GM19452 (cell line): Measurements from ENCODE around the gene GALNT17.

Source experiments
- ATAC-seq: cut with Tn5 transposase; IDR thresholded peaks from one replicate; pipeline ENCODE4 v1.9.1; 2021; ENCODE audit not compliant: unreplicated experiment

Gene GALNT17

DNA sequence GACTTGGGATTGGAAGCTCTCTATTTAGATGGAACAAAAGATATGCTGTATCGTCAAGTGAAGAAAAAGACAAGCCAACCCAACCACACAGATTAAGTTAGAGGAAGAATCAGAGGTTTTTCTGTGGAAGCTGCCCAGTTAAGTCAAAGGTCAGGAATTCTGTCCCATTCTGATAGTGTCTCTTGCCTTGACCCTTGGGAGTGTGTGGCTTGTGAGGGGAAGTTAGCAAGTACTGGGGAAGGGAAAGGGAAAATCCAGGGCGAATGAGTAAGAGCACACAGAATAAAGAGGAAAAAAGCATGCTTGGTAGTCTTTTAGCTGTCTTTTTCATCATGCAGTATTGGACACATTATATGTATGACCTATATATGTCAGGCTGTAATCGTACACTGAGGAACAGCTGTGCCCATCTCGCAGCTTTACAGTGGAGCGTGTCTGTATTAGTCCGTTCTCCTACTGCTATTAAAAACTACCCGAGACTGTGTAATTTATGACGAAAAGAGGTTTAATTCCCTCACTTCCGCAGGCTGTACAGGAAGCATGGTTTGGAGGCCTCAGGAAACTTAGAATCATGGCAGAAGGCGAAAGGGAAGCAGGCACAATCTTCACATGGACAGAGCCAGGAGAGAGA is 197.2 kb downstream of the GALNT17 start:
- ATAC-seq, result no peak

DNA sequence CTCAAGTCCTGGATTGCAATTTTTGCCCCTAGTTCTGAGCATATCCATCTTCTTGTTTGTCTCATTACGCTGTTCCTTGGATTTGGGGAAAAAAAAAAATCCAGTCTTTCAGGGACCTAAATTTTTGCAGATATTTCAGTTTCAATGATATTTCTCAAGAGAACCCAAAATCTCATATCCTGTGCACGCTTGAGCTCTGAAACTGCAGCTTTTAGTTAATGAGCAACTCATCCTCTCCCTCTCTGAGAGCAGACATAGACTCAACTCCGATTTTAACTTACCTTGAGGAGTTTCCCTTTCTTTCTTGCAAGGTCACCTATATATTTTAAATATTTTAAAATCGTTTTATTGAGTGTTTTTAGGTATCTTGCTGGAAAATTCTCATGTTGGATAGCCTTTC is 200.3 kb downstream of the GALNT17 start:
- no peak for ATAC-seq

DNA sequence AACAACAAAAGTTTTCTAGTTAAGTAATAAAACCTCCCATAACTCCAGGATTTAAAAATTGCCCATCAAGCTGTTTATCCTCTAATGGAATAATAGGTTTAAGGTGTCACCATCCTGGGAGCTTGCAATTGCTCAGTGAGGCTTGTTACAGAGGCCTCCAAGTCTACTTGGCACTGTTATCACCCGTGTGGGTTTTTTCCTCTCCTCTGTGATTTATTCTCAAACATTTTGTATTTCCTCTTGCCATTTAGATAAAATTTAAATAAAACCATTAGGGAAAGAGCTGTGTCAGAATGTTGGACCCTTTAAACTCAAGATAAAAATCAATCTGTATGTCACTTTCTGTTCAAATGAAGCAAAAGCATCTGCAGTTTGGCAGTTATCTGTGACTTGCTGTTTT is 202.6 kb downstream of the GALNT17 start:
- ATAC-seq, result no peak

DNA sequence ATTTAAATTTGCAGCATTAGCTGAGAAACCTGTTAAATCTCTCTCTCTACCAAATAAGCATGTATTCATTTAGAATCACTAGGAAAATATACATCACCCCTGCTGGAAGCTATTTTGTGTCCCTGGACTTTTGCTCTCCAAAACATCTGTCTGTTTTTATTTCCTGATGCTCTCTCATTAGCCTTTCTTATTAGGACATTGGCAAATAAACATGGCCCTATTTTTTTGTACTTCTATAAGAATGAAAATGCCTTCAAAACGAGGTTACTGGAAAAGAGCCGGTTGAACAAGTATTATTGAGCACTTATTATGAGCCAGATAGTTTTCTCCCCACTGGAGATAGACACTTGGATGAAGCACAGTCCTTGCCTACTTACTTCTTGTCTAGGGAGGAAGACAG is 206.9 kb downstream of the GALNT17 start:
- no peak for ATAC-seq

DNA sequence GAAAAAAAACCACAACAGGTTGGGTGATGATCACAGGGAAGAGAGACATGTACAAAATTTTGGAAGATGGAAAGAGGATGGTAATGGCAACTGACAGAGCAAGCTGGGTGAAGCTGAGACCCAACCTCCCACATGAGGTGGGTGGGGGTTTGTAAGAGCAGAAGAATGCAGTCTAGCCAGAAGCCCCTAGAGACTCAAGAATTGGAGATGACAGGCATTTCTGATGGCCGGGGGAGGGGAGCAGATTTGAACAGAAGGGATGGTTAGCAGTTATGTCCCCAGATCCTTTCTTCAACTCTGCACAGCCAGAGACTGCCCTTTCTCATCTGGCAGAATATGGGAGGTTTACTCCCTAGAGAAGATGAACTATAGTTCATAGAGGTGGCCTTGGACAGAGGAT is 208.0 kb downstream of the GALNT17 start:
- no peak for ATAC-seq

DNA sequence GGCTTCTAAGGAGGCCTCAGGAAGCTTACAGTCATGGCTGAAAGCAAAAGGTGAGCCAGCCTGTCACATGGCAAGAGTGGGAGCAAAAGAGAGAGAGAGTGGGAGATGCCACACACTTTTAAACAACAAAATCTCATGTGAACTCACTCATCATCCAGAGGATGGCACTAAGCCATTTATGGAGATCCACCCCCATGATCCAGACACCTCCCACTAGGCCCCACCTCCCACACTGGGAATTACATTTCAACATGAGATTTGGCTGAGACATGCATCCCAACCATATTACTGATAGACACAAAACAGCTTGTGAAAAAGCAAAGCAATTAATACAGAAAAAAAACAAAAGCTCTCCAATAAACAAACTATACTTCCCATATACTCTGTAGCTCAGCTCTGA is 210.3 kb downstream of the GALNT17 start:
- ATAC-seq, result no peak

DNA sequence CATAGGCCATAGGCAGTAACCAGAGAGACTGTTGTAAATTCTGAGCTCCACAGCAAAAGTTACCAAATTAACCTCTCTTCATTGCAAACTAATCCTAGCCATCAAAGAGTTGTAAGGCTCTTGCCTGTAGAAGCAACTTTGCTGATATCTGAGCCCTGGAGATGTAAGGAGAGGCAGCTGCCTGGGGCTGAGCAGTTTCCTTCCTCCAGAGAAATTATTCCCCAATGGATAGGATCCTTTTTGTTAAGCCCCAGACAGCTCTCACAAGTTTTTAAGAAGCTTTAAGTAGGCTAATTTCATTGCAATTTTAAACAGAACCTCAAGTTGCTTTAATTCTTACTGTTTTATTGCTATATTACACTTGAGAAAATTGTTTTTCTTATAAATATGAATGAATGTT is 211.1 kb downstream of the GALNT17 start:
- ATAC-seq, result no peak

DNA sequence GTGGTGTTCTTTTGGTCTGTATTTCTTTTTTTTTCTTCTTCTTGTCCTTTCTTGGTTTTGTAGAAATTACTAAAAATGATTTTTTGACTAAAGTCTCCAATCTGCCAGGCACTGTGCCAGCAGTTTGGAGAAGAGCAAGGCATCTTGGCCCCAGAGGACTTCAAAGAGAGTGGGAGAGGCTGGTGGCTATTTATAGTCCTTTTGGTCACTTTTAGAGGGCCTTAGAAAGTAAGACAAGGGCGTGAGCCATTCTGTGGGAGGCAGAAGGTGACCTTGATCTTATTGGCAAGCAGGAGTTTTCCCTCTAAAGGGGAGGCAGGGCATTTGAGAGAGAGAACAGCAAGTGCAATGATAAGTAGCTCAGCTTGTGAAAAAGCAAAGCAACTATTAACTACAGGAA is 211.9 kb downstream of the GALNT17 start:
- ATAC-seq, result no peak

DNA sequence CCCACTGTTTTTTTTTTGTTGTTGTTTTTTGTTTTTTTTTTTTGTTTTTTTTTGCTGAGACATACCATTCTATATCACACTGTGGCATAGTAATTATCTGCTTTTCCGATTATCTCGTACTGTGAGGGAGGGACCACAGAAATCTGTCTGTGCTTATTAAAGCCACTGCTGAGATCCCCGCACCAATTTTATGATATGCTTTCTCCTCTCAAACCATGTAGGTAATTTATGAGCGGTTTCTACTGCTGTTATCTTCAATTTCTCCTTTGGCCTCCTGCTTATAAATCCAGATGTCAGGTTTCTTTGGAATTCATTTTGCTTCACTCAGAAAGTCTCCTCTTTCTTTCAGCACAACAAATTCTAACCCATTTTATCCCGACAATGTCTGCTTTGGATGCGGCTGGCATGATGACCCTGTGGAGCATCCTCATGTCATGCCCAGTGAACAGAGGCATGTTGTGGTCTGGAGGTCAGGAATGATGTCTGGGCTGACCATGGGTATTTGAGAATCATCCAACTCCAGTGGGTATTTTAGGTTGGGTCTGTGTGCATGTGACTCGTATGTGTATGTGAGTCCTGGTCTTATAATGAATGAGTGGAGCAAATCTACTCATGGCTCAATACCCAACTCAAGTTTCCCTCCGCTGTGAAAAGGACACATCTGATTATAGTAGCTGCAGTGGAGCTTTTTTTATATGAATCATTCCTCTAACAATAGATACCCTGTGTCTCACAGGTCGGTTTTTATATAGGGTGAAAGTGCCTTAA is 213.4 kb downstream of the GALNT17 start:
- ATAC-seq, result no peak

DNA sequence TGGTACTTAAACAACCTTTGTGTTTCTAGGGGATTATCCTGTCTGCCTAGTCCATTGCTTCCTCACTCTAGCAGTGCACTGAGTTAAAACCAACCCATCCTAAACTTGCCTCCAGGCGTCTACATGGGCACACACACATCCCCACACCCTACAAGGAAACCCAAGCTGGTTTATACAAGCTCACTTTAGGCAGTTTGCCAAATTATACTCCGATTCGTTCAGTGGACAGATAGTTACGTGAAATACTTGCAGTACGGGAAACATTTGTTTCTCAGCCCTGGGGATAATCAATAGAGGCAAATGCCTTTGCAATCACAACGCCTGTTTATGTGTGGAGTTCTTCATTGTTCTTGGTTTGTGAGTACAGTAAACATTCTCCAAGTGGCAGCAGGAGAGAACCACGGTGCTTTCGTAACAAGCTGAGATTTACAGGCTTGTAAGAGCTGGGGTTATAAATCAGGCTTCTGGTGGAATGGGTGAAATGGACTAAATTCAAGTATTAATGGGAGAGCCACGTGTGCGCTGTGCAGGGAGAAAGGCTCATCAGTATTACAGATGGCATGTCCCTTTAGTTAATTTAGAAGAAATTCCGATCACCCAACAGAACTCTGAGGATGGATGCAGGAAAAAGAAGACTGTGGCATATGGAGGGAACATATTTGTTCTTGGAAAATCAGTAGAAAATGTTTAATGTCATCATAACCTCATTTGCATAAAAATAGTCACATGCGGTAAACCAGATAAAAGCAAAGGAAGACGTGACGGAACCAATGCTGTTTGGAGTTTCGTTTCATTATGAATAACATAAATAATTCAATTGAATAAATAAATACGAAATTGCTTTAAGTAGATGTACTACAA is 217.1 kb downstream of the GALNT17 start:
- ATAC-seq, result no peak

DNA sequence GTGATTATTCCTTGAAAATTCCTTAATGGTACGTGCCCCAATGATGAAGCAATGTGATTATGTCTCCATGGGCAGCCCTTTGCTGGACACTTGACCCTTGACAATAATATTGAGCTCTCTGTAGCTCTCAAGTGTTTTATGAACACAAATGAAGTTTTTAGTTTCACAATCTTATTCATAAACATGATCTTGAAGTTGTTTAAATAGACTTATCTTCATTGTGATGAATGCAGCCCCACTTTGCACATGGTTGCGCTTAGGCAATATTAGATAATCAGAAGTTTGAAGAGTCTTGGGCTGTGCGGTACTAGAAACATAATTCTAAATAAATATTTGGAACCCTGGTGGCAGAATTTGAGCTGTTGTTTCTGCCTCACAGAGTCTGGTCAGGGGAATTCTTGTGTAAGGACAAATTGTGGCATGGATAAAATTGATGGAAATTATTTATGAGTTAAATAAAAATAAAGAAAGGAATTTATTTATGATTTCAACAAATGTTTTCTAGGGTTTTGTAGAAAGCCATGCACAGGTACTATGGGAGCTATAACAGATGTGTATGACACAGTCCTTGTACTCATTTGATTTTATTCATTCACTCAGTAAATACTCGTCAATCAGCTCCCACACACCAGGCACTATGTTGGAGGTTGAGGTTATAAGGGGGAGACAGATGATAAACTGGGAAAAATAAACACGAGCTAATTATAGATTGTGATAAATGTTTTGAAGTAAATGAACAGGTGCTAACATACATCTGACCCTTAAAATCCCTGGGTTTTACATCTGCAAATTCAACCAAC is 217.9 kb downstream of the GALNT17 start:
- ATAC-seq, result no peak

DNA sequence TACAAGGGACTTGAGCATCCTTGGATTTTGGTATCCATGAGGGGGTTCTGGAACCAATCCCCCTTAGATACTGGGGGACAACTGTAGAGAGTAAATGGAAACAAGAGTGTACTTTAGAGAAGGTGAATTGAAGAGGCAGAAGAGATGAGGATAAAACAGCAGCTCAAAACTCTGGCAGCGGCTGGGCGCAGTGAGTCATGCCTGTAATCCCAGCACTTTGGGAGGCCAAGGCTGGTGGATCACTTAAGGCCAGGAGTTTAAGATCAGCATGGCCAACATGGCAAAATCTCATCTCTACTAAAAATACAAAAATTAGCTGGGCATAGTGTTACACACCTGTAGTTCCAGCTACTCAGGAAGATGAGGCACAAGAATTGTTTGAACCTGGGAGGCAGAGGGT is 218.7 kb downstream of the GALNT17 start:
- ATAC-seq, result no peak

DNA sequence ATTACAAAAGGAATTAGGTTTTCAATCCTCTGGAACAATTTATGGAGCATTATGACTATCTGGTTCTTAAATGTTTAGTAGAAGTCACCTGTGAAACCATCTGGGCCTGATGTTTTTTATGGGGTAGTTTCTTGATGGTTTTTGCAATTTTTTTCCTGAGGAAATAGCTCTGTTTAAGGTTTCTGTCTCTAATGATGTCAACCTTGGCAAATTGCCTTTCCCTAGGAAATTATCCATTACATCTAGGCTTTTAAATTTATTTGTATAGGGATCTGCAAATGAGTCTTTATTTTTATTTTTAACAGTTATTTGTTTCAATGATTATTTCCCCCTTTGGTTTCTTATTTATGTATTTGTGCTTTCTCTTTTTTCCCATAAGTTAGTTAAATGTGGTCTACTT is 222.8 kb downstream of the GALNT17 start:
- no peak for ATAC-seq

DNA sequence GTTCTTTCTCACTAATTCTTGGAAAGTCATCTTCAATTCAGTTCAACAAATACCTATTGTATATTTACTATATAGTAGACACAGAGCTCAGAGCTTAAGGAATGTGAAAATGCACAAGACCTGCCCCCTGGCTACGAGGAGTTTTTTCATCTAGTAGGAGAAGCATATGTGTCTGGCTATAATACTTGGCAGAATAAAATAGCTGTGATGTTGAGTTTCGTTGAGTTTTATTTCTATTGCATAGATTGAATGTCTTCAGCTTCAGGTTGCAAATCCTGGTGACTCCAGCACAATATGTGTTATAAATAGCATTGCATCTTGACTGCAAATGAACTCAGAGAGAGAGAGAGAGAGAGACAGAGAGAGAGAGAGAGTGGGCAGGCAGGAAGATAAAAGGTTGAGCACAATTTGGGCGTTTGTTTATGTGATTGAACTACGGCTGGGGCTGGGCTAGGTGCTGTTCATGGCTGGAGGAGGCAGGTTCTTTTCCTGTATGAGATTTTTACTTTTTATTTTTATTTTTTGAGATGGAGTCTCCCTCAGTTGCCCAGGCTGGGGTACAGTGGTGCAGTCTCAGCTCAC is 229.6 kb downstream of the GALNT17 start:
- ATAC-seq, result no peak

DNA sequence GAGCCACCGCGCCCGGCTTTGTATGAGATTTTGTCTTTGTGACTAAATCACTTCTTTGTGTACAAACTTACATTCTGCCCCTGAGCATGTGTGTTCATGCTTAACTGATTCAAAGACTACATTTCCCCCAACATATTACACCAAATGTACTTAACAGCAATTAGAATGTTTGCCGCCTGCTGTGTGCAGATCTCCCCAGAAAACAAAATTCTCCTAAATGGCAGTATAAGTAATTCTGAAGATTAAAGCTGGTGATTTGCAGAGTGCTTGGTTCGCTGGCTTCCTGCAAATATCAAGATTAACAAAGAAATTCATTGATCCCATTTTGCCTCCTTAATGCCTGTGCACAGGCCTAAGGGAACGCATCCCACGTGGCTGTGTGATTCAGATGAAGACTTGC is 230.3 kb downstream of the GALNT17 start:
- ATAC-seq, result no peak

DNA sequence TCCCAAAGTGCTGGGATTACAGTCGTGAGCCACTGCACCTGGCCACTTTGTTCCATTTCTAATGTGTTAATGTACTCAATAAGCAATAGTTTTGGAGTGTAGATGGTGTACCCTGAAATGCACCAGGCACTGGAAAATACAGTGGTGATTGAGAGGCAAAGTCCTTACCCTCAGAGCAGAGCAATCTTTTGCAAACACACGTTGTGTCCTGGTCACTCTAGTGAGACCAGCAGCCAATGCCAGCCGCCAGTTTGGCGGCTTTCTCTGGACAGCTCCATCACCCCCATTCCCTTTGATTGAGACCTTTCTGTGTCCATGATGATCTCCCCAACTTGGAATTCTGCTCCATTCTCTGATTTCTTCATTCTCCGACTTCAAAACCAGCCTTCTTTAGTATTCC is 231.3 kb downstream of the GALNT17 start:
- no peak for ATAC-seq

DNA sequence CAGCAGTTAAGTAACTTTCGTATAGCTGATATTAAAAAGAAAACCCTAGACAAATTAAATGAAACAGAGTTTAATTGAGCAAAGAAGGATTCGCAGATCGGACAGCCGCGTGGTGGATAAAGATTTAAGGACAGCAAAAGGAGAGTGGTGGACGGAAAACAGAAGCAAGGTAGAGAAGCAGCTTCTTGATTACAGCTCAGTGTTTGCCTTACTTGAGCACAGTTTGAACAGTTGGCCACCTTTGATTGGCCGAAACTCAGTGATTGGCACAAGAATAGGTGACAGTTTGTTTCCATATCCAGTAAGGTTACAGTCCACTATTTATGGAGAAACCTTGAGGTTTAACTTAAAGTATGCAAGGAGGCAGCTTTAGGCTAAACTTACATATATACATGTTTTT is 231.7 kb downstream of the GALNT17 start:
- no peak for ATAC-seq

DNA sequence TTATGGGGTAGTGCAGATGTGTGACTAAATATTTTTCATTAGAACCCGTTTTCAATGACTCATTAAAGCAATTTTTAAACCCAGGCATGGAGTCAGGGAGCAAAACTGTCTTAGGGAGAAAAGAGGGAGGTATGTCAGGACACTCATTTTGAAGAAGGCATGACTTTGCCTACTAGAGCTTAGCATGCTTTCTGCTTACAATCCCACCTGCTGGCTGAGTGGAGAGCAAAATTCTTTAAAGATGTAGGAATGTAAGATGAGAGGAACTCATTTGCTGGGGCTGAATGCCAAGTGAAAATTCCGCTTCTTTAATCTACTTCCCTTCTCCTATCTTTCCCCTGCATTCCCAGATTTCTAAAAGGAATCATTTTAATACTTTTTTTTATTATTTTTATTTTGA is 232.6 kb downstream of the GALNT17 start:
- no peak for ATAC-seq

DNA sequence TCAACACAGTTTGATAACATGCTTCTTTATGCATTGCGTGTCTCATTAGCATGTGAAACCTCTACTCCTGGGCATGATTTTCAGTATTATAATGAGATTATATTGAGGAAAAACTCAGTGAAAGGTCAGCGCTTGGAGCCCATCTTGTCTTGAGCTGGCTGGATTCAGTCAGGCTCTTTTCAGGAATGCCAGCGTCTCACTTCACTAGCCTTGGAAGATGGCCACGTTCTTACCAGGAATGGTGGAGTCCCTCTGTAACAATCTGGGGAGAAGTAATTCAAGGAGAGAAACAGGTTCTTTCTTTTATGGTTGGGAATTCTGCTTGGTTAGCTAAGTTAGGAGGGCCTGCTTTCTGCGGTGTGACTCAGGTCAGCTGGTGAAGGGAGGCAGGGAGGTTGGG is 241.0 kb downstream of the GALNT17 start:
- ATAC-seq, result no peak

DNA sequence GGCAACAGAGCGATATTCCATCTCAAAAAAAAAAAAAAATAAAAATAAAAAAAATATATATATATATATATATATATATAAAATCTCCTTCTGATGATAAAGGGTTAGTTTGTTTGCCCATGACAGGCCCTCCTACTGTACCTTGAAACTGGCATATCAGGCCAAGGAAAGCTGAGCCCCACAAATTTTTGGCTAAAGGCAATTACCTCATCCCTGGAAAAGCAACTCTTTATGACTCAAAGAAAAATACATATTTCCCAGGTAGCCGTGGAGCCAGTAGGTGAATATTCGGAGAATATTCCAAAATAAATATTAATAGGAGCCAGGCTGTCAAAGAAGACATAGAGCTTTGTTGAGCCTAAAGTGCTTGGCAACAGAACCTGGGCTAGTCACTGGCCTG is 245.1 kb downstream of the GALNT17 start:
- no peak for ATAC-seq

DNA sequence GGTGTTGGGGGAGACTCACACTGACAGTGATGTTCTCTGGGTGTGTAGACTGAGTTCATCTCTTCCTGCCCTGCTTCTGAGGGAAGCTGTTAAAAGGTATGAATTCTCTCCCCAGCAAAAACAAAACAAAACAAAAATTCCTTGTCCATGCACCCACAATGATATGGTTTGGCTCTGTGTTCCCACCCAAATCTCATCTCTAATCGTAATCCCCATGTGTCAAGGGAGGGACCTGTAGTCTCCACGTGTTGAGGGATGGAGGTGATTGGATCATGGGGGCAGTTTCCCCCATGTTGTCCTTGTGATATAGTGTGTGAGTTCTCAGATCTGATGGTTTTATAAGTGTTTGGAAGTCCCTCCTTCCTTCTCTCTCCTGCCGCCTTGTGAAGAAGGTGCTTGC is 245.5 kb downstream of the GALNT17 start:
- no peak for ATAC-seq
